Stimulated activated CD8-positive, alpha-beta memory T cell treated with anti-CD3 and anti-CD28 coated beads, Interleukin-4, amount 100 ng/mL, for 24 hours (primary cell): ENCODE measurements around the gene MAPK1IP1L.
"Not testable (repeated sequence)": the region's sequence is repeated elsewhere in the genome, so short reads cannot be mapped to it uniquely, and the experiment has no call there.

ENCODE experiments used
- DNase-seq: peaks from one replicate; pipeline ENCODE4 v3.0.0-alpha.2; 2020; ENCODE audit warnings: low read depth

MAPK1IP1L gene

DNA sequence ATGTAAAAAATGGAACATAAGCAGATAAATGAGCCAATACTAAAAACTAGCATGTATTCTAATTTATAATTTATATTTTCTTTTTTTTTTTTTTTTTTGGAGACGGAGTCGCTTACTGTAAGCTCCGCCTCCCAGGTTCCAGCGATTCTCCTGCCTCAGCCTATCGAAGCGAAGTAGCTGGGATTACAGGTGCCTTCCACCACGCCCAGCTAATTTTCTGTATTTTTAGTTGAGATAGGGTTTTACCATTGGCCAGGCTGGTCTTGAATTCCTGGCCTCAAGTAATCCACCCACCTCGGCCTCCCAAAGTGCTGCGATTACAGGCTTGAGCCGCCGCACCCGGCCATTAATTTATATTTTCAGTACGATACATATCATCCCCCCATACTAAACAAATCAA, 2.7 kb downstream of the MAPK1IP1L start:
- no peak for DNase-seq

DNA sequence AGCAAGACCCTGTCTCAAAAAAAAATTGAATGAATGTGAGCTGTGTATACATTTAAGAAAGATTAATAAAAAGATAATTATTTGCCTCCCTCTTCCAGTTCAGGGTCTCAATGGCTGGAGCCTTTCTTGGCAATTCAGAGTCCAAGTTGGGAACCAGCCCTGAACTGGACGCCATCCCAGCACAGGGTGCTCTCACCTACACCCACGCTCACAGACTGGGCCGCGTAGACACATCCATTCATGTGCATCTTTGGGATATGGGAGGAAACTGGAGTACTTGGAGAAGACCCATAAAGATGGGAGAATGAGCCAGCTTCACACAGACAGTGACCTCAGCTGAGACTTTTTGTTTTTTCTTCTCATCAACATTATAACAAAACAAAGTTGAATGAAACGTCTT, 6.5 kb downstream of the MAPK1IP1L start:
- no peak for DNase-seq

DNA sequence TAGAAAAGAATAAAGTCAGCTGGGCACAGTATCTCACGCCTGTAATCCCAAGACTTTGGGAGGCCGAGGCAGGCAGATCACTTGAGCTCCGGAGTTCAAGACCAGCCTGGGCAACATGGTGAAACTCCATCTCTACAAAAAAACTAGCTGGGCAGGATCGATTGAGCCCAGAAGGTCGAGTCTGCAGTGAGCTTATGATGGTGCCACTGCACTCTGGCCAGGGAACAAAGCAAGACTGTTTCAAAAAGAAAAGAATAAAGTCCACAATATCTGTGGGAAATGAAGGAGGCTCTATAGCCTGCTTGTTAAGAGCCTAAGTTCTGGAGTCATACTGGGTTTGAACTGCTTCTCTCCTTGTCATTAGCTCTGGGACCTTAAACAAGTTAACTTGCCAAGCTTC, 7.9 kb downstream of the MAPK1IP1L start:
- no peak for DNase-seq

DNA sequence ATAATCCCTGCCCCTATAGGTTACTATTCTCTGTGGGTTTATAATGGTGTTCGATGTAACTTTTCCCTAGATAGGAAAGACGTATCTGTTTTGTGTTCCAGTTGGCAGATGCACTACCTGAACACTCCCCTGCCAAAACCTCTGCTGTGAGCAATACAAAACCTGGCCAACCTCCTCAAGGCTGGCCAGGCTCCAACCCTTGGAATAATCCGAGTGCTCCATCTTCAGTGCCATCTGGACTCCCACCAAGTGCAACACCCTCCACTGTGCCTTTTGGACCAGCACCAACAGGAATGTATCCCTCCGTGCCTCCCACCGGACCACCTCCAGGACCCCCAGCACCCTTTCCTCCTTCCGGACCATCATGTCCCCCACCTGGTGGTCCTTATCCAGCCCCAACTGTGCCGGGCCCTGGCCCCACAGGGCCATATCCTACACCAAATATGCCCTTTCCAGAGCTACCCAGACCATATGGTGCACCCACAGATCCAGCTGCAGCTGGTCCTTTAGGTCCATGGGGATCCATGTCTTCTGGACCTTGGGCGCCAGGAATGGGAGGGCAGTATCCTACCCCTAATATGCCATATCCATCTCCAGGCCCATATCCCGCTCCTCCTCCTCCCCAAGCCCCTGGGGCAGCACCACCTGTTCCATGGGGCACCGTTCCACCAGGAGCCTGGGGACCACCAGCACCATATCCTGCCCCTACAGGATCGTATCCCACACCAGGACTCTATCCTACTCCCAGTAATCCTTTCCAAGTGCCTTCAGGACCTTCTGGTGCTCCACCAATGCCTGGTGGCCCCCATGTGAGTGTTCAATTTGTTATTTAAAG, 11.3 kb downstream of the MAPK1IP1L start:
- DNase-seq = no peak

DNA sequence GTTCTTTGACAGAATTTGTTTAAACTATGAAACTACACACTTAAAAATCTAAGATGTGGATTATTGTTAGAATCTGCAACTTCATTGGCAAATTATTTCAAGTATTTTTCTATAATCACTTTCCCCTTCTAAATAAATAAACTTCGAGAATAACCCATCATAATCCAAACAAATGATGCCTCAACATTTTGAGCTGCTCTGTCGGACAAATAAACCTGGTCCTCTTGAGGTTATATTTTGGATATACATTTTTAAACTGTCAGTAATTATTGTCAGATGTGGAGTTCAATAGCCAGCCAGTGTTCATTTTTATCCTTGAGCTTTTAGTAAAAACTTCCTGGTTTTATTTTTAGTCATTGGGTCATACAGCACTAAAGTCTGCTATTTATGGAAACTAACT, 13.4 kb downstream of the MAPK1IP1L start:
- DNase-seq = not testable (repeated sequence)

DNA sequence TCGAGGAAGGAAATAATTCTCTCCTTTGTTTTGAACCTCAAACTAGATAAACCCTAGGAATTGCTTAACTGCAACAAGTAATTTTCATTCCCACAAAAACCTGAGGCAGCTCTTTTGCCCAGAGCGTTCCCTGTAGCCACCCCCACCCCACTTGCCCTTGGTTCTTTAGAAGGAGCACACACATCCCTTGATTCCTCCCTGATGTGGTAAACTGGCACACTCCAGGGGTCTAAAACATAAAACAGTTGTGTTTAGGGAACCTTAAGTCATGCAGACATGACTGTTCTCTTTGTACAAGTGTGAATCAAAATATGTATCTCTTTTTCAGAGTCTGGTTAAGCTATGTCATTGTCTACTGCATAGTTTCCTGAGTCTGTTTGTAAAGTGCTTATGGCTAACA, 14.0 kb downstream of the MAPK1IP1L start:
- DNase-seq = no peak

DNA sequence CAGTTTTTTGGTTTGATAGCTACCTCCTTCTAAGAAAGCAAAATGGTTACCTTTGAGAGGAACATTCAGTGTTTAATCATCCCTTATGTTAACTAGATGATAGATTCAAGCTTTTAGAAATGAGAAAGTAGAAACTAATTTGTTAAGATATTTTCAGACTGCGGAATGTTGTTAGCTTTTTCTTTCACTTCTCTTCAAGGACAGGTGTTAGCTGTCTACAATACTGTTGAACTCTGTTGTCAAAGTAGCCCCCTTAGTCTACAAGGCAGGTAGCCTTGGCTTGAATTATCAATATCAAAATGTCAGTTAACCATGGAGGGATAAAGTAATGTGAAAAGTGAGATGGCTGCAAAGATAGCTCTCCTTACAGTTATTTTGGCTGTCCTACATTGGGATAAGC, 14.8 kb downstream of the MAPK1IP1L start:
- no peak for DNase-seq

DNA sequence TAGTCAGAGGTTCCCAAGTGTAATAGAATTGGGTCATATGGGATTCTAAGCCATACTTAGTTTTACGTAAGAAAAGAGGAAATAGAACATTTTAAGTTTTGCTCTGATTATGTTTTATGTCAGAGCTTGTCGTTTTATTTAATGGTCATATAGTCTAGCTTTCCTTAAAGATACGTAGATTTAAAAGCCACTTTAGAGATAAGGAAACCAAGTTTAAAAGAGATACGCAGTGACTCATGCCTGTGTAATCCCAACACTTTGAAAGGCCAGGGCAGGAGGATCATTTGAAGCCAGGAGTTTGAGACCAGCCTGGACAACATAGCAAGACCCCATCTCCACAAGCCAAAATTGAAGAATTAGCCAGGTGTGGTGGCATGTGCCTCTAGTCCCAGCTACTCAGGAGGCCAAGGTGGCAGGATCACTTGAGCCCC, 19.5 kb downstream of the MAPK1IP1L start:
- DNase-seq = no peak

DNA sequence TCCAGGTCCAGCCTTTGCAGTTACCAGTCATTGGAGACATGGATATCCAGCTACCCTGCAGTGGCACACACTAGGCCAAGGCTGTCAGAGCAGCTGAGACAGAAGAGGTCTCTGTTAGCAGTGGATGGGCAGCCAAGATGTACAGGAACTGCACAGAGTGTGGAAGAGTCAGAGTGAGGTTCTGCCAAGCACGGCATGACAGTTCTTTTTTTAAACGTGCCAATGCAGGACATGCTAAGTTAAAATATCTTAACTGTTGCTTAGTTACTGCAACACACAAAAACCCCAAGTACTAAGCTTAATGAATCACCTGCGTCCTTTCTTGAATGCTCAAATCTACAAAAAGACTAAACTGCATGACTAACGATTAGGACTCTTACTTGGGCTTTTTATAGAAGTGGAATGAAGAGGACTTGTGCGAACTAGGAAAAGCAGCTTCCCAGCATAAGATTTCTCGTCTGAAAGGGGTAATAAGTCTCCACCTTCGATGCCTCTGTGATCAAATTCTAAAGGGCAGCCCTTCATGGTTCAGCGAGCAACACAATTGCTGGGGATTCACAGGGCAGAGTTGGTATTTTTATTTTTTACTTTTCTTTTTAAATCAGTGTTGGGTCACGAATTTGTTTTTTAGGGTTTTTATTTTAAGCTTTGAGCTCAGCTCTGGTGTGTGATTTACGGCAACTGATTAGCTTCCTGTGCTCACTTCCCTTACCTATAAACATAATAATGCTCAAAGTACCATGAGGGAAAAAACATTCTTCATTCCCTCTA, 20.6 kb downstream of the MAPK1IP1L start:
- no peak for DNase-seq

DNA sequence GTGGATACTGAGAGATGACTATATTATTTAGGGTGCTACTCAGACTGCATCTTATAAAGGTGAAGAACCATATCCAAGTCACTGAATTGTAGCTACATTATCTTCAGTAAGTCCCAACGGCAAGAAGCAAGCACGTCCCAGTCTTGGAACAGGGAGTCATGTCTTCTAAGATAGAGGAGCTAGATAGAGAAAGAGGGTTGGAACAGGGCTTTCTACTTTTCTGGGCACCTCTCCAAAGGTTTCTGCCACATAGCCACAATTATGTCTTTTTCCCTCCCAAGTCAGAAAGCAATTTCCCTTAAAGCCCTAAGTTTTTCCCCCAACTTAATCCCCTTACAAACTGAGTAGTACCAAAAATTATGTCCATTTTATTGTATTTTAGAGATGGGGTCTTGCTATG, 22.4 kb downstream of the MAPK1IP1L start:
- DNase-seq = no peak

DNA sequence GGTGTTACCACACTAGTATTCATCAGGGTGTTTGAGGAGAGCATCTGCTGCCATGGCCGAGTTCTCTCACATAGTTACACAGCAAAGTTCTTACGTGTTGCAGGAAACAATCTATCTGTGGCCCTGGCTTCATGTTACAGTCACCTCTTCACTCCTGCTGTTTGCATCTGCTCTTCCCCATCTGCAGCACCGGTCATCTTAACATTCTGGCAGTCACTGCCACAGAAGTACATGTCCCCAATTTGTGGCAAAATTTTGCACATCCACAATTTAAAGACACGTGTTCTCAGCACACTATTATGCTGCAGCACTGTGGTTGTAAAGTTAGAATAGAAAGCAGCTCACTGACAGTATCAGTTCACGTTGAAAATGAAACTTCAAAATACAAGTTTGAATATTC, 23.2 kb downstream of the MAPK1IP1L start:
- no peak for DNase-seq

DNA sequence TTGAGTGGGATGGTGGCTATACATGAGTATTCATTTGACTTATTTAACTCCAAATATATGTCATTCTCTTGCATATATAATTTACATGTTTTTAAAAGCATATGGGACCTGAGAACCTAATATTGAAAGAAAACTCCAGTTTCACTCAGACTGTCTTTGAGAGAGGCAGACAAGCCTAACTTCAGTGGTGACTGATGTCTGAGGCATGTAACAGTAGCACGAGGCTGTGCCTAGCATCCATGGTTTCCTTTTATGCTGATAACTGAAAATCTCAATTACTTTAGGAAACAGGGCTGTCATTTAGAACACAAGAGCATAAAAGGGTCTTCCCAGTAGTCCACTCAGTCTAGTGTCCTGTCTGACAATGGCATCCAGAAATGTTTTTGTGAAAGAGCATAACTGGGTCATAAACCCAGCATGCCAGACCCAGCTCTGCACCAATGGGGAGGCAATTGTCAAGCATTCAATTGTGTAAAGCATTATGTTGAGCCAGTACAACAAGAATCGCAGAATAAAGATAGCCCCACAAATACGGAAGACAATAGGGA, 24.3 kb downstream of the MAPK1IP1L start:
- no peak for DNase-seq

DNA sequence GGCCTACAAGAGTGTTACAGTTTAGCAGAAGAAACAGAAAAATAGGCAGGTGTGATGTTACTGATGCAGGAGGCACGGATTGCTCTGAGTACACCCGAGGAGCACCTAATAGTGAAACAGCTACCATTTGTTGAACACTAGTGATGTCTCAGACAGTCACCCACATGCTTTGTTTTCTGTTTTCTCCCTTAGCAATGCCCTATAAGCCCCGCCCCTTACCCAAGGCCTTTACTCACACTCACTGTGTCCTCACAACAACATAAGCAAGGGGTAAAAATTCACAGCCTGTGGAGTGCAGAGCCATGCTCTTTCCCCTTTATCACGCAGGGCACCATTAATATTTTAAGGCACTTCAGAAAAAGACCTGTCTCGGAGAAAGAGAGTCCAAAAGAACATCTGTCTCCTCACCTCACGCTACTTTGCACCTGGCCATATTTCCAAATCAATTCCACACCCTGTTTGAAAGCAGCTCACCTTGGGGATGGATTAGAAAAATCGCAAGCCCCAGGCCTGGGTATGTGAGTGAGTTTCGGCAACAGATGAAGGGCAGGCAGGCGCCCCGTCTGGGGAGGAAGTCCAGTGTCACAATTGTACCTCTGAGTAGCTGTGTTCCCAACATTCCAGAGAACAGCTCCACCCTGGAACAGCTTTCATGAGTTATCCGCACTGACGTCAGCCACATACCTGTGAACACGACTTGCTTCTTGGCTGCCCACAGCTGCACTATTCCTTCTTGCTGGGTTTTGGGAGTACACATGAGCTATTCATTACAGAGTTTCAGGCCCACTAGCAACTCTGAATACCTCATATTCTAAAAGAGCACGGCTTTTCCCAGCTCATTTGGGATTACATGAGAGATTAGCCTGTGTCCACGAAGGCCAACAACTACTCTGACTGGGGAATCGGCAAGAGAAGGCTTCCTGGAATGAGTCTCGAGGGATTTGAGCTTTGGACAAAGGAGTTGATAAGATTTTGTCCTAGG, 26.0 kb downstream of the MAPK1IP1L start:
- no peak for DNase-seq

DNA sequence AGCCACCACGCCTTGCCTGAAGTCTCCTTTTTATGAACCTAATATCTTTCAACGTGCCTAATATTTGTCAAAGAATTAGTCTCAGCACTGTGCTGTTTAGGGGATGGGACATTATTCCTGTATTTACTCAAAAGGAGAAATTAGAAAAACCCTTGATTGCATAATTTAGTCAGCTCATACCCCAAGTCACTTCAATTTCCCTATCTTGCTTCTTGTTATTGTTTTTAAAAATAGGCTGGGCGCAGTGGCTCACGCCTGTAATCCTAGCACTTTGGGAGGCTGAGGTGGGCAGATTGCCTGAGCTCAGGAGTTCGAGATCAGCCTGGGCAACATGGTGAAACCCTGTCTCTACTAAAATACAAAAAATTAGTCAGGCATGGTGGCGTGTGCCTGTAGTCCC, 28.5 kb downstream of the MAPK1IP1L start:
- DNase-seq = not testable (repeated sequence)

DNA sequence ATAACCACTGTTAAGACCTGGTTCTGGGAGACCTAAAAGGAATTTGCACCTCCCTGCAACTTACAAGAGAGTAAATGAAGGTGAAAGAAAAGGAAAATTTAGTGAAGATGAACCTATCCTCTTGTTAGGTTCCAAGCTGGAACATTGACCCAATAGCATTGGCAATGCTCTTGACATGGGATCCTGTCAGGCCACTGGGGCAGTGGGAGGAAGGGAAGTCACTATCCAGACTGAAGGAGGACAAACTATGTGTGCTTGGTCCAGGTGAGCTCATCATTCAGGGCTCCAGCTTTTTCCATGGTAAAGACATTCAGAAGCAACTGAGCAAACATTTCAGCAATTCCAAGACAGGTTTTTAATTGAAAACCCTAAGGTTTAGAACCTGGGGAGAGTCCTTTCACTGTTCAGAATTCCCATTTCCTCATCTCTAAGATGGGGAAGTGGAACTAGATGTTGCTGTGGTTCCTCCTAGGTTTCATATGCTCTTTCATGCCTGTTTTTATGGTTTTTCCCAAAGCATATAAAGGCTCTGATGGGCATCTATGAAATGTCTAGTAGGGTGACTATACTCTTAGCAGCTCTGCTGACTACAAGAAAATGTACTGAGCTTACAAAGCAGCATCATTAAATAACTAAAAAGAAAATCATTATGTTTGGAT, 33.1 kb downstream of the MAPK1IP1L start:
- no peak for DNase-seq

DNA sequence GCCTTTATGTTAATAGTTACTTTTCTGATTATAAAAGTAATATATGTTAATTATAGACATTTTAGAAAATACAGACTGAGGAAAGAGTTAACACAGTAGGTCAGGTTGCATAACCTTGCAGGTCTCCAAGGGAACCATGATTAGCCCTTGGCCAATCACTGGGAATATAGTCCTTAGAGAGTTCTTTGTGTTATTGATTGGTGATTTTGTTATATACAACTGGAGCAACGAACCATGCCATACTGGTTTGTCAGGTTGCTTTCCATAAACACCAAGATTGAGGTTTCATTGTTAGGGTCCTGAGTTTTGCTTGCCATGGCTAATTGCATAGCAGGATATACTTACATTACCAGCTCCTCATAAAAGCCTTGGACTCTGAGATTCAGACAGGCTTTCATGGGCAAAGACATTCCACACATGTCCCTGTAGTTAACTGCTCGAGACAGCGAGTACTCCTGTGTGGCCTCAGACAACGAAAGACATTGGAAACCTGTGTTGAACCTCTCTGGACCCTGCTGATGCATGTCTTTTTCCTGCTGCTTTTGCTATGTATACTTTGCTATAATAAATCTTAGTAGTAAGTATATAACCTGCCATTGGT, 33.7 kb downstream of the MAPK1IP1L start:
- no peak for DNase-seq

DNA sequence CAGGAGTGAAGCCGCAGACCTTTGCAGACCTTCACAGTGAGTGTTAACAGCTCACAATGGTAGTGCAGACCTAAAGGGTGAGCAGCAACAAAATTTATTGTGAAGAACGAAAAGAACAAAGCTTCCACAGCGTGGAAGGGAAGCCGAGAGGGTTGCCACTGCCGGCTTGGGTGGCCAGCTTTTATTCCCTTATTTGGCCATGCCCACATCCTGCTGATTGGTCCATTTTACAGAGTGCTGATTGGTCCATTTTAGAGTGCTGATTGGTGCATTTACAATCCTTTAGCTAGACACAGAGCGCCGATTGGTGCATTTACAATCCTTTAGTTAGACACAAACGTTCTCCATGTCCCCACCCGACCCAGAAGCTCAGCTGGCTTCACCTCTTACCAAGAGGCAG, 35.5 kb downstream of the MAPK1IP1L start:
- no peak for DNase-seq

DNA sequence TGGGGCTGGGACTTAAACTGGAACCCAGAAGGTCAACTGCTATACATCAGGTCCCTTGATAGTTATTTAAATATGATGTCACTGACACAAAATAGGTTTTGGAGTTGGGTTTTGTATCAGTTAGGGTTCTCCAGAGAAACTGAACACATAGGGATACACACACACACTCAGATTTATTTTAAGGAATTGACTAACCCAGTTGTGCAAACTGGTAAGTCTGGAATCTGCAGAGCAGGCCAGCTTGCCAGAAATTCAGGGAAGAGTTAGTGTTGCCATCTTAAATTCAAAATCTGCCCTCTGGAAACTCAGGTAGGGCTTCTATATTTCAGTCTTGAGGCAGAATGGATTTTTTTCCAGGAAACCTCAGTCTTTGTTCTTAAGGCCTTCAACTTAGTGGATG, 36.9 kb downstream of the MAPK1IP1L start:
- no peak for DNase-seq

DNA sequence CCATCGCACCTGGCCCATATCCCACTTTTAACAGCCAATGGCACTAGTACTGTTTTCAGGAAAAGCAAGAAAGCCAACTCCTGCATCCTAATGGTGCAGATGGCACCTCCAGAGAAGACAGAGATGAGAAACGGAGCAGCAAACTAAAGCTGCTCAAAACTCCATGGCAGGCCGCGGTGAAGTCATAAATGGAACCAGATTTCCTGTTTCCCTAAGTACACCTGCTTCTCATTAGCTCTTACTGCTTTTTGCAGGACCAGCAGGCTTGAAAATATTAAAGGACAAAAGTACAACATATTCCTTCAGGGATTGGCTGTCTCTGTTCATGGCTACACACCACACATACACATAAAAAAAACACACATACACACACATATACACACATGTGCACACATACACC, 40.9 kb downstream of the MAPK1IP1L start:
- DNase-seq = no peak

DNA sequence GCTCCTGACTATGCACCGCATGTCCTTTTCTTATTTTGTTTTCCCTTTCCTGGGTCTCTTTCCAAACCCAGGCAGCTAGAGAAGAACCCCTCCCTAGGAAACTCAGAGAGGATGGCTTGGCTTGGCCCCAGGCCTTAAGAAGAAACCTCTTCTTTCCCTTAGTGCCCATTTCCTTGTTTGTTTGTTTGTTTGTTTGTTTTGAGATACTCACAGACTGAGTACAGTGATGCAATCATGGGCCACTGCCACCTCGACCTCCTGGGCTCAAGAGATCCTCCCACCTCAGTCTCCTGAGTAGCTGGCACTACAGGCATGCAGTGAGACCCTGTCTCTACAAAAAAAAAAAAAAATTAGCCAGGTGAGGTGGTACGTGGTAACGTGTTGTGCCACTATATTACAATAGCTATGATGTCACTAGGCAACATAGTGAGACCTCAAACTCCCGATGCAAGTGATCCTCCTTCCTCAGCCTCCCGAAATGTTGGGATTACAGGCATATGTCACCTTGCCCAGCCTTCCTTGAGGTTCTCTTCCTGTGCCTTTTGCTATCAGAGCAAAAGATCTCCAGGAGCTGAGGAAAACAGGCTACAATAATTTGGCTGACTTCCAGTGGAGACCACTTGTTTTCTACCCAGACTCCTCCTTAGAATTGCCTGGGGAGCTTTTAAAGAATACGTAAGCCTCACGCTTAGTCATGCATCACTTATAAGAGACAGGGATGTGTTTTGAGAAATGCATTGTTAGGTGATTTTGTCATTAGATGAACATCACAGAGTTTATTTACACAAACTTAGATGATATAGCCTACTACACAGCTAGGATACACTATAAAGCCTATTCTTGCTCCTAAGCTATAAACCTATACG, 43.1 kb downstream of the MAPK1IP1L start:
- no peak for DNase-seq
